GM23338 (cell line): ENCODE measurements around the gene PHKB. TPM values are rescaled to one million over a fixed set of nuclear protein-coding genes. Genes with fewer than 3 reads are reported as not detected.

Source experiments
- ATAC-seq: fragments of 200-7000 bp; cut with Tn5 transposase; 3 replicates; pipeline ENCODE4 v1.9.1; 2020
- DNase-seq: peaks from one replicate; pipeline ENCODE4 v3.0.0-alpha.2; 2015; ENCODE audit warnings: low spot score
- H2AFZ ChIP-seq: fragments of 200-600 bp; sonication (generic); 2 replicates; pipeline ENCODE4 v1.8.0; 2016; ENCODE audit warnings: antibody characterized with exemption, mild to moderate bottlenecking, moderate library complexity
- H3F3A ChIP-seq: fragments of 200-600 bp; sonication (generic); replicated peaks from 2 replicates; pipeline ENCODE4 v1.8.0; 2017; ENCODE audit warnings: antibody characterized with exemption, mixed run types, low read depth
- H3K27ac ChIP-seq: fragments of 200-600 bp; sonication (generic); 2 replicates; pipeline ENCODE4 v1.6.1; 2016; ENCODE audit warnings: low read depth
- H3K27me3 ChIP-seq: fragments of 200-600 bp; sonication (generic); 2 replicates; pipeline ENCODE4 v1.8.0; 2016; ENCODE audit warnings: mild to moderate bottlenecking, mixed run types, moderate library complexity; ENCODE audit not compliant: insufficient read depth
- H3K36me3 ChIP-seq: fragments of 200-600 bp; sonication (generic); 2 replicates; pipeline ENCODE4 v1.8.0; 2016; ENCODE audit warnings: mild to moderate bottlenecking; ENCODE audit not compliant: insufficient read depth
- H3K4me1 ChIP-seq: fragments of 200-600 bp; sonication (generic); 2 replicates; pipeline ENCODE4 v1.8.0; 2016; ENCODE audit warnings: mild to moderate bottlenecking, moderate library complexity; ENCODE audit not compliant: insufficient read depth
- H3K4me2 ChIP-seq: fragments of 200-600 bp; sonication (generic); 2 replicates; pipeline ENCODE4 v1.7.1; 2017; ENCODE audit warnings: mixed run types
- H3K4me3 ChIP-seq: fragments of 200-600 bp; sonication (generic); 2 replicates; pipeline ENCODE4 v1.6.1; 2016; ENCODE audit warnings: mixed run types
- H3K79me2 ChIP-seq: fragments of 200-600 bp; sonication (generic); replicated peaks from 2 replicates; pipeline ENCODE4 v1.8.0; 2017; ENCODE audit warnings: mild to moderate bottlenecking; ENCODE audit not compliant: insufficient read depth
- H3K9me2 ChIP-seq: fragments of 200-600 bp; sonication (generic); 2 replicates; pipeline ENCODE4 v1.8.0; 2017; ENCODE audit not compliant: insufficient read depth
- H4K20me1 ChIP-seq: fragments of 200-600 bp; sonication (generic); replicated peaks from 2 replicates; pipeline ENCODE4 v1.8.0; 2017; ENCODE audit warnings: mild to moderate bottlenecking; ENCODE audit not compliant: insufficient read depth
- H3K27ac Mint-ChIP-seq: 2 replicates; pipeline ENCODE4 v1.8.0; 2020; ENCODE audit warnings: inconsistent platforms, mild to moderate bottlenecking, moderate library complexity, mixed read lengths
- H3K27me3 Mint-ChIP-seq: 3 replicates; pipeline ENCODE4 v1.8.0; 2022; ENCODE audit warnings: low read depth, mild to moderate bottlenecking, moderate library complexity, mixed read lengths, inconsistent platforms; ENCODE audit not compliant: insufficient read depth, poor library complexity
- H3K36me3 Mint-ChIP-seq: 3 replicates; pipeline ENCODE4 v1.8.0; 2021; ENCODE audit warnings: low read depth, mild to moderate bottlenecking, inconsistent platforms, moderate library complexity, mixed read lengths
- H3K4me1 Mint-ChIP-seq: 3 replicates; pipeline ENCODE4 v1.8.0; 2020; ENCODE audit warnings: mild to moderate bottlenecking, inconsistent platforms, mixed read lengths
- H3K4me3 Mint-ChIP-seq: 3 replicates; pipeline ENCODE4 v1.8.0; 2021; ENCODE audit warnings: moderate library complexity, mild to moderate bottlenecking, inconsistent platforms, mixed read lengths
- H3K9me3 Mint-ChIP-seq: 3 replicates; pipeline ENCODE4 v1.8.0; 2020; ENCODE audit warnings: moderate library complexity, mild to moderate bottlenecking, inconsistent platforms, mixed read lengths
- CREB1 ChIP-seq: fragments of 250-450 bp; sonication (Bioruptor Pico); IDR thresholded peaks from 2 replicates; pipeline ENCODE4 v1.5.0; 2020; ENCODE audit warnings: low read depth, mild to moderate bottlenecking, moderate library complexity
- POLR2AphosphoS5 ChIP-seq: IDR thresholded peaks from 2 replicates; pipeline ENCODE4 v1.6.1; 2016; ENCODE audit warnings: antibody characterized with exemption, low read depth
- ZNF114 ChIP-seq: fragments of 250-450 bp; sonication (Bioruptor Pico); IDR thresholded peaks from 2 replicates; pipeline ENCODE4 v1.5.0; 2020; ENCODE audit warnings: mild to moderate bottlenecking, moderate library complexity
- ZNF331 ChIP-seq: fragments of 250-450 bp; sonication (Bioruptor Pico); IDR thresholded peaks from 2 replicates; pipeline ENCODE4 v1.5.0; 2020; ENCODE audit warnings: low read depth, mild to moderate bottlenecking, moderate library complexity
- polyA plus RNA-seq: library from polyadenylated mRNA; unstranded; fragments of >200 nt; fragmentation: Nextera tagmentation; extraction: Ambion mirVana; gene quantifications from 2 replicates; pipeline ENCODE4 v1.2.1, GENCODE V29; 2016
- total RNA-seq: library from RNA; depleted of rRNA; stranded (reverse); fragments of >200 nt; shearing (Covaris generic); gene quantifications from 2 replicates; pipeline ENCODE4 v1.2.3, GENCODE V29; 2014
- TF ChIP-seq, protein P1 (sequence below): fragments of 250-450 bp; sonication (Bioruptor Pico); IDR thresholded peaks from 2 replicates; pipeline ENCODE4 v1.5.0; 2020; ENCODE audit warnings: mild to moderate bottlenecking, moderate library complexity
- TF ChIP-seq, protein P2 (sequence below): IDR thresholded peaks from 2 replicates; pipeline ENCODE4 v1.6.1; 2016; ENCODE audit warnings: antibody characterized with exemption

The PHKB gene
- total and polyA plus RNA-seq, 2 experiments from 2014 or later: 20.3 to 57.3 TPM

DNA sequence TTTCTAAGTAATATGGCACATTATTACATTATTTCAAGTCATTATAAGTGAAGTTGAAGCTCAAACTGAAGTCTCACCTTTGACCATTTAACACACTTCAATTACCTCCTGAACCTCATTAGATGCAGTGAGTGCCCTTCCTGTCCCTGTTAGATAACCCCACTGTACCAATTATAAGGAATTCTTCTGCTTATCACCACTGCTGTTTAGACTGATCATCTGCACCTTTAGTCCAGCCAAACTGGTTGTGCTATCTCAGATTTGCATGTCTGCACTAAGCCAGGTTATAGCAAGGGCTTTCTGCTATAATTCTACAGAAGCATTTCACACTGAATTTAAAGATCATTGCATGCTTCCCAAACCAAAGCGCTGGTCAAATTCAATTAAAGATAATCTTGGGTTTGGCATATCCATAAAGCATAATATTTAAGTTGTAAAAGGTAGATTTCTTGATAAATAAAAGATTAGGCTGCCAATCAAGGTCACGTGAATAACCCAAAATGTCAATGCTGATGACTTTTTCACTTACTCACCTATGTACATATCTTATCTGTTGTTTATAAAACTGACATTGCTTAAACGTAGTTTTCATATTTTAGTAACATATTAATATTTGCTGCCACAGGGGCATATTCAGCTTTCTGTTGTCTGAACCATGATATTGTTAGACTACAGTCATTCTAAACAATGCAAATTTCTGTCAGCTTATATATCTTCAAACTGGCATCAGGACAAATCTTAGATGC lies 12.1 kb upstream of the PHKB start (continued):
- no peak for TF ChIP-seq ZNF114
- TF ChIP-seq, protein P1, sequence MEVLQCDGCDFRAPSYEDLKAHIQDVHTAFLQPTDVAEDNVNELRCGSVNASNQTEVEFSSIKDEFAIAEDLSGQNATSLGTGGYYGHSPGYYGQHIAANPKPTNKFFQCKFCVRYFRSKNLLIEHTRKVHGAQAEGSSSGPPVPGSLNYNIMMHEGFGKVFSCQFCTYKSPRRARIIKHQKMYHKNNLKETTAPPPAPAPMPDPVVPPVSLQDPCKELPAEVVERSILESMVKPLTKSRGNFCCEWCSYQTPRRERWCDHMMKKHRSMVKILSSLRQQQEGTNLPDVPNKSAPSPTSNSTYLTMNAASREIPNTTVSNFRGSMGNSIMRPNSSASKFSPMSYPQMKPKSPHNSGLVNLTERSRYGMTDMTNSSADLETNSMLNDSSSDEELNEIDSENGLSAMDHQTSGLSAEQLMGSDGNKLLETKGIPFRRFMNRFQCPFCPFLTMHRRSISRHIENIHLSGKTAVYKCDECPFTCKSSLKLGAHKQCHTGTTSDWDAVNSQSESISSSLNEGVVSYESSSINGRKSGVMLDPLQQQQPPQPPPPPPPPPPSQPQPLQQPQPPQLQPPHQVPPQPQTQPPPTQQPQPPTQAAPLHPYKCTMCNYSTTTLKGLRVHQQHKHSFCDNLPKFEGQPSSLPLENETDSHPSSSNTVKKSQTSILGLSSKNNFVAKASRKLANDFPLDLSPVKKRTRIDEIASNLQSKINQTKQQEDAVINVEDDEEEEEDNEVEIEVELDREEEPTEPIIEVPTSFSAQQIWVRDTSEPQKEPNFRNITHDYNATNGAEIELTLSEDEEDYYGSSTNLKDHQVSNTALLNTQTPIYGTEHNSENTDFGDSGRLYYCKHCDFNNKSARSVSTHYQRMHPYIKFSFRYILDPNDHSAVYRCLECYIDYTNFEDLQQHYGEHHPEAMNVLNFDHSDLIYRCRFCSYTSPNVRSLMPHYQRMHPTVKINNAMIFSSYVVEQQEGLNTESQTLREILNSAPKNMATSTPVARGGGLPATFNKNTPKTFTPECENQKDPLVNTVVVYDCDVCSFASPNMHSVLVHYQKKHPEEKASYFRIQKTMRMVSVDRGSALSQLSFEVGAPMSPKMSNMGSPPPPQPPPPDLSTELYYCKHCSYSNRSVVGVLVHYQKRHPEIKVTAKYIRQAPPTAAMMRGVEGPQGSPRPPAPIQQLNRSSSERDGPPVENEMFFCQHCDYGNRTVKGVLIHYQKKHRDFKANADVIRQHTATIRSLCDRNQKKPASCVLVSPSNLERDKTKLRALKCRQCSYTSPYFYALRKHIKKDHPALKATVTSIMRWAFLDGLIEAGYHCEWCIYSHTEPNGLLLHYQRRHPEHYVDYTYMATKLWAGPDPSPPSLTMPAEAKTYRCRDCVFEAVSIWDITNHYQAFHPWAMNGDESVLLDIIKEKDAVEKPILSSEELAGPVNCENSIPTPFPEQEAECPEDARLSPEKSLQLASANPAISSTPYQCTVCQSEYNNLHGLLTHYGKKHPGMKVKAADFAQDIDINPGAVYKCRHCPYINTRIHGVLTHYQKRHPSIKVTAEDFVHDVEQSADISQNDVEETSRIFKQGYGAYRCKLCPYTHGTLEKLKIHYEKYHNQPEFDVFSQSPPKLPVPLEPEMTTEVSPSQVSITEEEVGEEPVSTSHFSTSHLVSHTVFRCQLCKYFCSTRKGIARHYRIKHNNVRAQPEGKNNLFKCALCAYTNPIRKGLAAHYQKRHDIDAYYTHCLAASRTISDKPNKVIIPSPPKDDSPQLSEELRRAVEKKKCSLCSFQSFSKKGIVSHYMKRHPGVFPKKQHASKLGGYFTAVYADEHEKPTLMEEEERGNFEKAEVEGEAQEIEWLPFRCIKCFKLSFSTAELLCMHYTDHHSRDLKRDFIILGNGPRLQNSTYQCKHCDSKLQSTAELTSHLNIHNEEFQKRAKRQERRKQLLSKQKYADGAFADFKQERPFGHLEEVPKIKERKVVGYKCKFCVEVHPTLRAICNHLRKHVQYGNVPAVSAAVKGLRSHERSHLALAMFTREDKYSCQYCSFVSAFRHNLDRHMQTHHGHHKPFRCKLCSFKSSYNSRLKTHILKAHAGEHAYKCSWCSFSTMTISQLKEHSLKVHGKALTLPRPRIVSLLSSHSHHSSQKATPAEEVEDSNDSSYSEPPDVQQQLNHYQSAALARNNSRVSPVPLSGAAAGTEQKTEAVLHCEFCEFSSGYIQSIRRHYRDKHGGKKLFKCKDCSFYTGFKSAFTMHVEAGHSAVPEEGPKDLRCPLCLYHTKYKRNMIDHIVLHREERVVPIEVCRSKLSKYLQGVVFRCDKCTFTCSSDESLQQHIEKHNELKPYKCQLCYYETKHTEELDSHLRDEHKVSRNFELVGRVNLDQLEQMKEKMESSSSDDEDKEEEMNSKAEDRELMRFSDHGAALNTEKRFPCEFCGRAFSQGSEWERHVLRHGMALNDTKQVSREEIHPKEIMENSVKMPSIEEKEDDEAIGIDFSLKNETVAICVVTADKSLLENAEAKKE (CRISPR knock-in tag): no peak

DNA sequence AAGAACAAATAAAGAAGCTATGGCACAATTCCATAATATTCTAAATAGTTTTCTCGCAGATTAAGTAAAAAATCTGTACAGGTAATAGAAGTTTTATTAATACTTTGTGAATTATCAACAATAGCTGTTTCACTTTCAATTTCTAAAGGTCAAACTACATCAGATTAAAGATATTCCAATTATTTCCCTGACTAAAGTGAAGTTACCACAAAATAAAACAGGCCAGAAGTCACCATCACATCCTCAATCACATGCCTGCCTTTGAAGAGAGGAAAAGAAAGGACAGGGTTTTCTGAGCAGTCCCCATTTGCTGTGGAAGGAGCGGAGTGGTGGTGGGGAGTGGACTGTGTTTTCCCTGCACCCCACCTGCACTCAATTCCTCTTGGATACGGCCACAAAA lies 11.3 kb upstream of the PHKB start:
- H3K4me3 ChIP-seq: no peak overlapping the region
- peaks cover 2% of the 10 kb centered on the region for H3K79me2 ChIP-seq
- no peaks in the 10 kb centered on the region for H3F3A ChIP-seq
- peaks cover 3% of the 10 kb centered on the region; the same call in 1 of the 3 replicates for H3K4me1 Mint-ChIP-seq
- no peak overlapping the region for H3K4me3 Mint-ChIP-seq
- no peak overlapping the region for H2AFZ ChIP-seq
- no peaks in the 10 kb centered on the region for H3K9me2 ChIP-seq
- DNase-seq (no peak), ATAC-seq (no peak)
- no peaks in the 10 kb centered on the region for H4K20me1 ChIP-seq
- H3K27me3 Mint-ChIP-seq: no peaks in the 10 kb centered on the region
- H3K36me3 Mint-ChIP-seq: peaks cover 25% of the 10 kb centered on the region
- H3K27ac ChIP-seq: no peak overlapping the region
- no peaks in the 10 kb centered on the region for H3K4me1 ChIP-seq
- H3K9me3 Mint-ChIP-seq: no peaks in the 10 kb centered on the region
- H3K4me2 ChIP-seq: no peak overlapping the region
- H3K27me3 ChIP-seq: no peaks in the 10 kb centered on the region
- peaks cover 12% of the 10 kb centered on the region; the same call in 1 of the 2 replicates for H3K36me3 ChIP-seq
- no peak overlapping the region for H3K27ac Mint-ChIP-seq
- TF ChIP-seq, protein P1 (CRISPR knock-in tag): no peak
- TF ChIP-seq POLR2AphosphoS5 (no peak), CREB1 (CRISPR knock-in tag) (no peak), ZNF331 (CRISPR knock-in tag) (no peak)
- TF ChIP-seq, protein P2, sequence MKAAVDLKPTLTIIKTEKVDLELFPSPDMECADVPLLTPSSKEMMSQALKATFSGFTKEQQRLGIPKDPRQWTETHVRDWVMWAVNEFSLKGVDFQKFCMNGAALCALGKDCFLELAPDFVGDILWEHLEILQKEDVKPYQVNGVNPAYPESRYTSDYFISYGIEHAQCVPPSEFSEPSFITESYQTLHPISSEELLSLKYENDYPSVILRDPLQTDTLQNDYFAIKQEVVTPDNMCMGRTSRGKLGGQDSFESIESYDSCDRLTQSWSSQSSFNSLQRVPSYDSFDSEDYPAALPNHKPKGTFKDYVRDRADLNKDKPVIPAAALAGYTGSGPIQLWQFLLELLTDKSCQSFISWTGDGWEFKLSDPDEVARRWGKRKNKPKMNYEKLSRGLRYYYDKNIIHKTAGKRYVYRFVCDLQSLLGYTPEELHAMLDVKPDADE: no peak
